GM12874 (cell line): ENCODE measurements around the gene ACKR4.

ENCODE experiments used
- CTCF ChIP-seq: IDR thresholded peaks from 2 replicates; pipeline ENCODE4 v1.5.1; 2011; ENCODE audit warnings: low read depth, mild to moderate bottlenecking, control low read depth, low read length, moderate library complexity; ENCODE audit not compliant: insufficient read depth

Gene ACKR4

GRCh38 chr3:132556508-132557159 lies 40.4 kb upstream of the ACKR4 start:
- no peak for TF ChIP-seq CTCF

DNA sequence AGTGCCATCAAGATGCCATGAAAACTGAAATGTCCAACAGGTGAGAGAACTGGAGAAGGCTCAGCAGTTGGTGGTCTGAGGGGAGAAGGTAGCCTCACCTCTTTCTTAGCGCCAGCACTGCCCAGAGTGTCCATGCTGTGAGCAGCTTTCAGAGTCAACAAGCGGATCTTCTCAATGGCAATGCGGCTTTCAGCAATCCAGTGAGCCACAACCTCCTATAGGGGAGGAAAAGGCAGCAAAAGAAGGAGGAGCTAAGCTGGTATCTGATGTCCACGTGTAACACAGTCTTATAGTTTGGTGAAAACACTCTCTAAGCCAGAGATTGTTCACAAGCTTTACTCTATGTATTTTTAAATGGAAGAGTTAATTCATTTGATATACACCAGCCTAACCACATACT lies 36.1 kb upstream of the ACKR4 start:
- no peak for TF ChIP-seq CTCF

DNA sequence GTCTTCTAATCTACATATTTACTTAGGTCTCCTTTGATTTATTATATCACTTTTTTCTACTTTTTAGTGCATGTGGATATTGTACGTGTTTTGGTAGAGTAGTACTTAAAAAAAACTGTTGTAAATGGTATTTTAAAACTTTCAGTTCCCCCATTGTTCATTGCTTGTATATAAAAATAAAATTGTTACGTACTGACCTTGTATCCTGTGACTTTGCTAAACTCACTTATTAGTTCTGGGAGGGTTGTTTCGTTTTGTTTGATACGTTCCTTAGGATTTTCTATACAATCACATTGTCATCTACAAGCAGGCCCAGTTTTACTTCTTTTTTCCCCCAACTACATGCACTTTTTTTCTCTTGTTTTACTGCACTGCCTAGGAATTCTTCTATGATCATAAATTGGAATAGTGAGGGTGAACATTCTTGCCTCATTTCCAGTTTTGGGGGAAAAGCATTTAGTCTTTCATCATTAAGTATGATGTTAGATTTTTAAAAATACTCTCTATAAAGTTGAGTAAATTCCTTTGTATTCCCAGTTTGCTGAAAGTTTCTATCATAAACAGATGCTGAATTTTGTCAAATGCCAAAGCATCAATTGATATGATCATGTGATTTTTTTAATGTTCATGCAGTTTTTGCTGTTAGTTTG lies 33.5 kb upstream of the ACKR4 start:
- no peak for TF ChIP-seq CTCF

DNA sequence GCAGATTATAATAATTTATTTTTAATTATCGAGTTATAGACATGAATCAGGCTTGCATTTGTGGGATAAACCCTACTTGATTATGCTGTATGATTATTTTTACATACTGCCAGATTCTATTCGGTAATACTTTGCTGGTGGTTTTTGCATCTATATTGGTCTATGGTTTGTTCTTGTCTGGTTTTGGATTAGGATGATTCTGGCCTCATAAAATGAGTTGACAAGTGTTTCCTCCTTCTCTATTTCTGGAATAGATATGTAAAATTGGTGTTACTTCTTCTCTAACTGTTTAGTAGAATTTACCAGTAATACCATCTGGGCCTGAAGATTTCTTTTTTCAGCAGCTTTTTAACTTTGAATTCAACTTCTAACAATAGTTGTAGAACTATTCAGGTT lies 33.0 kb upstream of the ACKR4 start:
- no peak for TF ChIP-seq CTCF

GRCh38 chr3:132568422-132568821 lies 28.6 kb upstream of the ACKR4 start:
- TF ChIP-seq CTCF: no peak

DNA sequence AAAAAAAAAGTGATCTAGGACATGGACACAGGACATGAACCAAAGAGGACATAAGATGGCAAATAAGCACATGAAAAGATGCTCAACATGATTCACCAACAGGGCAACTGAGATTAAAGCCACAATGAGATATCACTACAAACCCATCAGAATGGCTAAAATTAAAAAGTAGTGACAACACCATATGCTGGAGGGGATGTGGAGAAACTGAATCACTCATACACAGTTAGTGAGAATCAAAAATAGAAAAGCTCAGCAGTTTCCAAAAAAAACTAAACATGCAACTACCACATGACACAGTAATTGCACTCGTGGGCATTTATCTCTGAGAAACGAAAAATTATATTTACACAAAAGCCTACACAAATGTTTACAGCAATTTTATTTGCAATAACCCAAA lies 27.9 kb upstream of the ACKR4 start:
- no peak for TF ChIP-seq CTCF

GRCh38 chr3:132569580-132569979 lies 27.5 kb upstream of the ACKR4 start:
- TF ChIP-seq CTCF: no peak
